GM03348 (cell line): ENCODE data around the gene EPC1.
"Not testable (repeated sequence)": the region's sequence is repeated elsewhere in the genome, so short reads cannot be mapped to it uniquely, and the experiment has no call there.

Source experiments
- DNase-seq: peaks from one replicate; pipeline ENCODE4 v3.0.0; 2012; ENCODE audit warnings: low spot score

Gene EPC1

DNA sequence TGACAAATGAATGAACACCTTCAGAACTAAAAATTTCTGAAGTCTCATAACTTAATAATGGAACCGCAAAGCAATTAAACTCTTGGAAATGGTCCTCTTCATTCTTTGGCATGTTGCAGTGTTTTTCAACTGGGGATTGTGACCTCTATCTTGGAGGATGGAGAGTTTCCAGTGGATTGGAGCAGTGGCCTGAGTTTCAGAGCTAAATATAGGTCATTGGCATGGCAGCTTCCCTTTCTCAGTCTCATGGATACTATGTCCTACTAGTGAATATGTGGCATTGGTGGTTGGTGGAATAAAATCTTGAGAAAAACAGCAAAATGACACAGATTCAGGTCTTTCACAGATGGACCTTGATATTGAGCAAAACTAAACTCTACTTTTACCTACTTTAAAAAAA is 24.1 kb upstream of the EPC1 start:
- no peak for DNase-seq

DNA sequence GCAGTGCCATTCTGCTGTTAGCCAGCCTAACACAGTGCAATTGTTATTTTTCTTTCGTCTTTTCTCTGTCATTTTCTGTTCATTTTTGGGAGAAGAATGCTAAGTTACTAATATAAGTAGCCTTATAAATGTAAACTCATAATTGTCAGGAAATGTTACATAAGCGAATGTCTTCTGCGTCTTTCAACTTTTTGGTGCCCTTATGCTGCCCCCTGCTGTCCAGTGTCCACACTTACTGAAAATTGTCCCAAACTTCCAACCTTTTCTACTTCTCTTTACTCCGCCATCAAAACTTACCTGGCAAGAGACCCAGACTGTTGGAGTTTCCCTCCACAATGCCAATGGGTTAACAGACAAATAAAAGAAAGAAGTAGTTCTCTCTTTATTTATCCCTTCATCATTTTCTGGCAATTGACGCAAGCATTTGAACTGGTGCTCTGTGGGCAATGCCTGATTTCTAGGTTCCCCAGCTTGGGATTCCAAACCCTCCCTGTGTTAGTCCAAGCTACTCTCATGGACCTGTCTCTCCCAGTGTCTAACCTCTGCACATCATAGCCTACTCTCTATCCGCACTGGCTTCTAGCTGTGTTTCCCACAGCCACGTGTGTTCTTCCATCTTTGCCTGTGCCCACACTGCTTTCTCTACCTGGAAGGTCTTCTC is 21.0 kb upstream of the EPC1 start:
- DNase-seq: peak; percentile 71

DNA sequence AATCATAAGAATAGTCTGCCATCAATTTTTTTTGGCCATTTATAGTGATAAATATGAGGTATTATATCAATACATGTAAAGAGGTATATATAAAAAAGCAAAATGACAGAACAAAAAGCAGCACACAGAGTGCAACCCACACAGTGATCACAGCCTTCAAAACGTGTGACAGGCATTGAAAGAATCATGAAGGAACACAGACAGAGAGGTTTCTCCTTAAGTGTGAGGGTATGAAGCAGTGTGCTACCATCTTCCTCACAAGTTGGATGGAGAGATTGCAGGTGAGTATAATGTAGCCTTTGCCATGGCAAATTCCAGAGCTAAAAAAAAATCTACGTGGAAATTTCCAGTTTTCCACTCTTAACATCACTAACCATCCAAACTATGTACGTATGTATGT is 19.6 kb upstream of the EPC1 start:
- DNase-seq: no peak

DNA sequence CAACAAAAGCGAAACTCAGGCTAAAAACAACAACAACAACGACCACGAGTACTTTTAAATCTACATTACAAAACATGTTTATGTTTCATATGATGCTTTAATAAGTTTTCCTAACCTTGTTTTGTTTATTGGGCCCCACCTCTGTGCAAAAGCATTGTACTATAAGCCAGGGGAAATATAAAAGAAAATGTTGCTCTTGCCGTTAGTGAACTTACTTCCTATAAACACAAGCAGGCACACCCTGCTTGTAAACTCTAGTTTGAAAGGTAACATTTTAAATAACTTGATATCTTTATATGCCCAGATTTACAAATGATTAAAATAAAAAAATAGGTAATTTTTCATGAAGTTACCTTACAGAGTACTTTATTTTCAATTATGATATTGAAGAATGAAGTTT is 19.2 kb upstream of the EPC1 start:
- no peak for DNase-seq

DNA sequence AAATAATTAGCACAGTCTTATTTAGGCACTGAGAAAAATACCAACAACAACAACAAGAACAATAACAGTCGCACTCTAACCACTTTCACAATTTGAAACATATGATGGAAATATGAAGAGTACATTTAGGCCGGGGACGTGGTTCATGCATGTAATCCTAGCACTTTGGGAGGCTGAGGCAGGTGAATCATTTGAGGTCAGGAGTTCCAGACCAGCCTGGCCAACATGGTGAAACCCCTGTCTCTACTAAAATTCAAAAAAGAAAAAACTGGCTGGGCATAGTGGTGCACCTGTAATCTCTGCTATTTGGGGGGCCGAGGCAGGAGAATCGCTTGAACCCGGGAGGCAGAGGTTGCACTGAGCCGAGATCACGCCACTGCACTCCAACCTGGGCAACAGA is 18.4 kb upstream of the EPC1 start:
- DNase-seq: not testable (repeated sequence)

DNA sequence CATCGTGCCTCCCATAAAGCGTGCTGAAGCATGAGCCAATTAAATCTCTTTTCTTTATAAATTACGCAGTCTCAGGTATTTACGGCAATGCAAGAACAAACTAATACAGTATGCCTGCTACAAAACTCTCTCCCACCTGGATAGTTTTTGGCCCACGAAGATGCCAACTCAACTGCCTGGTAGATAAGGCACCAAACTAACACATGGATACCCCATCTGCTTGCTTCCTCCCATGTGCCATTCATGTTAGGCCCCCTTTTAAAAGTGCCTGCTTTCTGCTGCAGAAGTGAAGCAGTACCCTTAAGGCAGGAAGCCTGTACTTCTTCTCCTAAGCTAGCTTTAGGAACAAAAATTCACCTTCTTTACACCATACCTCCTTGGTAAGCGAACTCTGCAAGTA is 15.6 kb upstream of the EPC1 start:
- DNase-seq: no peak

DNA sequence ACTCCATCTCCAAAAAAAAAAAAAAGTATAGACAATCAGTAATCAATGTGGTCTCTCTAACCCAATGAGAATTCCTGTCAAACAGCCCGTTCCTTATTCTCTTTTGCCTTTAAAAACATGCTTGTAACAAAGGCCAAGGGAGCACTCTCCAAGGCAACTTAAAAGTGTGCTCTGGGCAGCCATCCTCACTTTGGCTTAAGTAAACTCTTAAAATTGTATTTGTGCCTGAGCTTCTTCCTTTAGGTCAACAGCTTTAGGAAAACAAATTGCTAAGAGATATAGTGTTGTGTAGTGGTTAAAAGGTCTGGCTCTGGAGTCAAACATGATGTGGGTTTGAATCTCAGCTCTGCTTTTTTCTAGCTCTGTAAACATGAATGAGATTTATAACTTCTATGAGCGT is 13.9 kb upstream of the EPC1 start:
- no peak for DNase-seq

DNA sequence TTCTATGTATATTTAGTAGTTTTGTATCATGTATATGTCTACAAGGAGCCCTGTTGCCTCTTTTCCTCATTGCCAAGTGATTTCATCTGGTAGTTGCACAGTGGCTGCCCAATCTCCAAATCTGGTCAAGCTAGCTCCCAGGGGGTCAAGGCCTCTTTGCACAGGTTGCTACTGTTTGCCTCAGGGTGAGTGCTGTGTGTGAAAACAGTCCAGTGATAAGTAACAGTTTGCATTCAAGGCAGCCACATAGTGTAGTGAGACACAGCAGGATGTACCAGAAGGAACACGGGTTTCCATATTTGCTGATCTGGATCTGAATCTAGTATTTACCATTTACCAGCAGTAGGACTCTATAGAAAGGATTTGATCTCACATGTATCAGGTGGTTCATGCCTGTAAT is 13.3 kb upstream of the EPC1 start:
- no peak for DNase-seq

DNA sequence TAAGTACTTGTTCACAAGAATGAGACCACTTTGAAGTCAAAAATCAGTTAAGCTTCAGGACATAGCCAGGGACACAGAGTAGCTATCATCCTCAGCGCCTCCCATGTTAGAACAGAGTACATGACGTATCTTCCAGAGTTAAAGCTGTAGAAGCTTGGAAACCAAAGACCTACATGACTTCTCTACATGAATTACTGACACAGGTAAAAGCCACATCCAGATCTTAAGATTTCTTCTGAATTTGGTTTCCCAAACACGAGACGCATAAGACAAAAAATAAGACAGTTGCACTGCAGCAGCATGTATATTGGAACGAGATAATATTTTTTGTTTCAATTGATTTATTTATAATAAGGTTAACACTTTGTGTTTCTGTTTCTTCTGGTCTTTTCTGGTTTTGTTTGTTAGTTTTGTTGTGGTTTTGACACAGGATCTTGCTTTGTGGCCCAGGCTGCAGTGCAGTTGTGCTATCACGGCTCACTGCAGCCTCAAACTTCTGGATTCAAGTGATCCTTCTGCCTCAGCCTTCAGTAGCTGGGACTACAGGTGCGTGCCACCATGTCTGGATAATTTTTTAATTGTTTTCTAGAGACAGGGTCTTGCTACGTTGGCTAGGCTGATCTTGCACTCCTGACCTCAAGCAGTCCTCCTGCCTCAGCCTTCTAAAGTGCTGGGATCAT is 10.2 kb upstream of the EPC1 start:
- no peak for DNase-seq

DNA sequence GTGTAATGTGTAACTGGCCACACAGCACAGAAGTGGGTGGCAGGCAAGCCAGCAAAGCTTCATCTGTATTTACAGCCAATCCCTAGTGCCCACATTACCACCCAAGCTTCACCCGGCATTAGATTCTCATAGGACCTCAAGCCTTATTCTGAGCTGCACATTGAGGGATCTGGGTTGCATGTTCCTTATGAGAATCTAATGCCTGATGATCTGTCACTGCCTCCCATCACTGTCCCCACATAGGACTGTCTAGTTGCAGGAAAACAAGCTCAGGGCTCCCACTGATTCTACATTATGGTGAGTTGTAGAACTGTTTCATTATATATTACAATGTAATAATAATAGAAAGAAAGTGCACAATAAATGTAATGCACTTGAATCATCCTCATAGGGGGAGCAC is 7.7 kb upstream of the EPC1 start:
- not testable (repeated sequence) for DNase-seq

DNA sequence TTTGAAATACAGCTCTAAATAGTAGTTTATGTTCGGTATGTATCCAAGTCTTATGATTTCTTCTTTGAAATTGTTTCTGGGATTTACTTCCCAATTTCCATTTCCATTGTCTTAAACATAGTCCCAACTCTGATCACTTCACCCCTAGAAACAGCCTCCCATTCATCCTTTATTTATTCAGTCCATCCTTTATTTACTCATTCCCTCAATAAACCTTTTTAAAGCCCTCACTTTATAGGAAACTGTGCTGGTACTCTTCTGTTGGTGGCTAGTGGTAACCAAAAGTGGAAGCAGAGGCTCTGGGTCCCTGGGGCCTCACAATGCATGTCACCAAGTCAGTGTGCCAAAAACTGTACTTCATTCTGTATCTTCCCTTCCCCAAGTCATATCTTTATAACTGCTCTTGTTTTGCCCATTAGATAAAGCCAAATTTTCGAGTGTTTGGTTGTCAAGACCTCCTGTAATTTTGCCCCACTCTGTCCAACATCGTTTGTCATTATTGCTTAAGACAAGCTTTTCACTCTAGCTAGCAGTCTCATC is 3.9 kb upstream of the EPC1 start:
- no peak for DNase-seq

DNA sequence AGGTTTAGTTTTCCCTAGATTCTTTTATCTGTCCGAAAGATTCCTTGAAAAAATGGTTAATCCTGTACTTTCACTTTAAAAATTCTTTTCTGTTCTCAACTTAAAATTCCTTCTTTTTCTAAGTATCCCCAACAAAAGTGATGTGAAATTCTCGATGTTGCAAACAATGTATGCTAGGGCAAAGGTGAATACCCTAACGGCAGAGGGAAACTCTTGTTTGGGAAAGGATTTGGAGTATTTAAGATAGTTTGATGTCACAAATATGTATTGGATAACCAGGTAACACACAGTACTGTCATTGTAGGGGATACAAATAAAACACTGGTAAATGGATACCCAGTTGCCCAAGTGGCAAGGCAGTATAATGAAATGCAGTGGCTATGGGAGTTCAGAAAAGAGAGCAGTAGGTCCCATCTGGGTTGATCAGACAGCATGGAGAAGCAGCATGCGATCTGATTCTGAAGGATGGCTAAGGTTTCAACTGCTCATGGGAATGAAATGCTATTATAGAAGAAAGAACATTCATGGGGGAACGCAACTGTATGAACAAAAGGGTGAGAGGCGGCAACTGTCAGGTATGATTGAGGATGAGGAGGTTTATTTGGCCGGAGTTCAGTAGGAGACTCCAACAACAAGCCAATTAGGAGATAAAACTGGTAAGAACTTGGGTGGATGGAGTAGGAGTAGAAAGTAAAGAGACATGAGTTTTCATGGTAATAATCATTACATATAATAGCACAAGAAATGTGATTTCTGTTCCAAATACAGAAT is 3.2 kb upstream of the EPC1 start:
- no peak for DNase-seq

DNA sequence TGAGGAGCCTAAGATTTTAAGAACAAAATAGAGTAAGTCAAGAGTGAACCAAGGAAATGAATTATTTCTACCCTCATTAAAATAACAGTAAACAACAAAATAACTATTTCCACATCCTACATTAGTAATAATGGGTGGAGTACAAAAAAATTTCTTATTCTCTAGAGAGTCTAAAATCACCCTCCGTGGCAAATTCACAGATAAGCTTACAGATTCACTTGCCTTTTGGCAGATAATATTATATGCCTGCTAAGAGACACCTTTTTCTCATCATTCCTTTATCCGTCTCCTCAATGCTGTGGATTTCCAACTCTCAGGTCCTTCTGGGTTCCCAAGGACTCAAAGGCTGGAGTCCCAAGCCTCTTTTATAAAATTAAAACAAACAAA is 2.2 kb upstream of the EPC1 start:
- no peak for DNase-seq

DNA sequence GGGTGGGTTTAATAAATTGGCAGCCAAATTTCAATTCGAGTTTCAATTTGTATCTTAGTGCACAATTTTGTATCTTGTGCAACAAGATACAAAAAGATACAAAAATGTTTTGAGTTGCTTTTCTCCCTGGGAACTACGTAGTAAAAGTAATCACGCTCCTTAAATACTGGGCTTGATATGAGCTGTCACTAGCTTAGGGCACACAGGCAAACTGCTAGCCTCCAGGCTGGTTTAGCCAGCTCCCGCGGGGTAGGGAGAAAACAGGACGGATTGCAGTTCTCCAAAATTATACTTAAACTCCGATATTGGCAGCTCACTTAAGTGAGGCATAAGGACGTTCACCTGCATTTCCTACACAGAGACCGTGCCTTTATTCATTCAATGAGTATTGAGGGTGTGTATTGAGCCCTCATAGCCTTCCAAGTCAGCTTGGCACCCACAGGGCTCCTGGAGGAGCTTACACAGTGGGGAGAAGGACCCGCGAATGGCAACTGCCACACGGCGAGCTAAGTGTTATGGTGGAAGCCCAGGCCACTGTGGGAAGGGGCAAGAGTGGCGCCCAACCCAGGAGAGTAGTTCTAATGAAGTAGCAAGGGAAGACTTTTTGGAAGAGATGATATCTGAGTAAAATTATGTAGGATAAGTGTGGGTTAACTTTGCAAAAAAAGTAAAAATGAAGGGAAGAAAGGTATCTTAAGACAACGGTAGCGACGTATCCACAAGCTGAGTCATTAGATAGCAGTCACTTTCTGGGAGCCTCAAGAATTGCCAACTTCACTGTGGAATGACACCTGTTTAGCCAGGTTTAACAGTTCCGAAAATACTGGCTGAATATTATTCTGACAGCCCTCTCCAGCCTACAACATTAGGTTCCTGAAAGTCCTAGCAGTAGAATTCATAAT is 1.6 kb upstream of the EPC1 start:
- DNase-seq: no peak

DNA sequence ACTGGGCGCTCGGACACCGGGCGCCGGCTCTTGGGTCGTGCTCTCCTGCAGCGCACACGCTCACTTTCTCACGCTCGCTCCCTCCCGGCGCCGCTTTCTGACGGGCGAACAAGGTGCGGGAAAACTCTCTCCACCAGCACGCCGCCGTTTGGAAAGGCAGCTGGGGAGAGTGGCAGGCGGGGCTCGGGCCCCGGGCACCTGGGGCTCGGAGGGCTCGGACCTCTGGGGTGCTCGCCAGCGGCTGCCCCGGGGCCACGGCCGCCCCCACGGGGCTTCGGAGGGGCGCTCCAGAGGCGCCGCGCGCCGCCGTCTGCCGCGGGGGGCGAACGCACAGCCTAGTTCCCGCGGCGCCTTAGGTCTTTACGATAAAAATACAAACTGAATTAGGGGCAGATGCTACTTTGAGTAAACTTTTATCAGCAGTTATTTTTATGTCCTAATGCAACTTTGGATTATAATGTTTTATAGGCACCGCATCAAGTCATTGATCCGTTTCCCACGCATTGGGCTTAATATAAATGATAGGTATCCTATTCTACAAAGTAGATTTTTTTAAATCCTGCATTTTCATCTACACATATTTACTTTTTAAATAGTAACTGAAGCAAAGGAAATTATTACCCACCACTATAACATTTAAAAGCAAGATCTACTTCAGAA is 535 bp upstream of the EPC1 start:
- no peak for DNase-seq

DNA sequence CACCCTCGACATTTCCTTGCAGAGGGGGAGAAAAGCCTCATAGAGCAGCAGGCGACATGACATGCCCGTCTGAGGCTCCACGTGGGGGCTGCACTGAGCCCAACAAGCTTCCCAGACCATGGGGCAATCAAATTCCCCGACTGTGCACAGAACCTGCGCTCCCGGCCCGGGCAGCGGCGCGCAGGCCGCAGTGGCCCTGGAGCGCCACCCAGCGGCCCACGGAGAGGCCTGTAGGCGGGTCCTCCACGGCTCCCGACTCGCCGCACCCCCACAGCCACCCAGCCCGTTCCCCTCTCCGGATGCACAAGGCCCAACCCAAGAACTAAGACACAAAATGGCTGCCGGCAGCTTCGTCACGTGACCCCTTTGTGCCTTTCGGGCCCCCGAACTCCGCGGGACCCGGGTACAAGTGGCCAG is 816 bp downstream of the EPC1 start:
- DNase-seq: peak; percentile 98

DNA sequence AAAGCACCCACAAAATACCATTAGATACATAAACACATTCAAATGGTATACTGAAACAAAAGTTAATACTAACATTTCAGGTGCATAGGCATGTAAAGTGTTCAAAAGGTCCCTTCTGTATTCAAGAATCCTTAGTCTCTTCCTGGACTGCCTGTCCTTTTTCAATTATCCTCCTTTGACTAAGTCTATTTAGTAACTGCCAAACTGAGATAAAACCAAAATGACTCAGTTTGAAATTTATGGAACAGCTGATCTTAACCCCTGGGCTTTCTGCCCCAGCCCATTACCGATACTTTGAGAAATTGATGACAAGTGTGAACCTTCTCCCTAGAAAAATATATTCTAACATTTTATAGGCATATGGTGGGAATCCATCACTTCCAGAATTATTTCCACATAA is 5.4 kb downstream of the EPC1 start:
- no peak for DNase-seq

DNA sequence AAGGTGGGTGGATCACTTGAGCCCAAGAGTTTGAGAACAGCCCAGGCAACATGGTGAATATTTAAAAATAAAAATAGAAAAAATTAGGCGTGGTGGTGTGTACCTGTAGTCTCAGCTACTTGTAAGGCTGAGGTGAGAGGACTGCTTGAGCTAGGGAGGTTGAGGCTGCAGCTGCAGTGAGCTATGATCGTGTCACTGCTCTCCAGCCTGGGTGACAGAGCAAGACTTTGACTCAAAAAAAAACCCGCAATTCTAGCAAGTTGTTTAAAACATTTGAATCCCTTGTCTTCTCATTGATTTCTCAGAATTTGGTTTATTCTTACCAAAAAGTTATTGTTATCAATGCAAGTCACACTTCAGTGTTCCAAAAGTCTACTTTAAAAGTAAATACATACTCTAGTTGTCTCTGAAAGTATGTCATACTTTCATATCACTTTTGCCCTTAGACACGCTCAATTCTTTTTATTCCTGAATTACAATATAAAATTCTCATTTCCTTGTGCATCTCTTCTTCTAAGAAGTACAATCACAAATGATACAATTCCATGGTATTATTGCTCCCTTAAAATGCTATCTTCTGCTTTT is 6.3 kb downstream of the EPC1 start:
- DNase-seq: no peak

DNA sequence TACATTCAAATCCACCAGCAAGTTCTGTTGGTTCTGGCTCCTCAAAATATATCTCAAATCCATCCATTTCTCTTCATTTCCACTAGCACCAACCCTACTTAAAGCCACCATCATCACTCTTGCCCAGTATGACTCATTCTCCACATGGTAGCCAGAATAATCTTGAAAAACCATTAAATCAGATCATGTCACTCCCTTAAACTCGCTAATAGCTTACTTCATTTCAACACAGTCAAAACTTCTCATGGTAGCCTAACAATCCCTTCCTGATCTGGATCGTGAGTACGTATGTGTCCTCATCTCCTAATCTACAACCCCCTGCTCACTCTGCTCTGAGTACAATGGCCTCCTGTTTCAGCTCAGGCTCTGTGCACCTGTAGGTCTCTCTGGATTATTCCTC is 8.7 kb downstream of the EPC1 start:
- no peak for DNase-seq

DNA sequence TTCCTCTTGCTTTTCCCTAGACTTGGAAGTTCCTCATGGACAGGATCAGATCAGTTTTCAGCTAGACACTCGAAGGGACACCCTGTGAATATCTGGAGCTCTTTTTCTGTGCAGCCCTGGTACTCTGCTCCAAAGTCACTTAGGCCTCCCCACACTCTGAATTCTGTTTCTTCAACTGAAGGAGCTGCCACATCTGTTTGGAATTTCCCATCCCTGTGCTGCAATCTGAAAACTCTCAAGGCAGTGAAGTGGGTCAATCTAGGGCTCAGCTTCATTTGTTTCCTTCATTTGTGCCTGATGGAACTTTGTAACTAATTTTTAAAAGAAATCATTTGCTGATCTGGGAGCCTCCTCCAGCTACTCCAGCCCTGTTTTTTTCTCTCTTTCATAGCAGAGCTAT is 9.6 kb downstream of the EPC1 start:
- DNase-seq: no peak

DNA sequence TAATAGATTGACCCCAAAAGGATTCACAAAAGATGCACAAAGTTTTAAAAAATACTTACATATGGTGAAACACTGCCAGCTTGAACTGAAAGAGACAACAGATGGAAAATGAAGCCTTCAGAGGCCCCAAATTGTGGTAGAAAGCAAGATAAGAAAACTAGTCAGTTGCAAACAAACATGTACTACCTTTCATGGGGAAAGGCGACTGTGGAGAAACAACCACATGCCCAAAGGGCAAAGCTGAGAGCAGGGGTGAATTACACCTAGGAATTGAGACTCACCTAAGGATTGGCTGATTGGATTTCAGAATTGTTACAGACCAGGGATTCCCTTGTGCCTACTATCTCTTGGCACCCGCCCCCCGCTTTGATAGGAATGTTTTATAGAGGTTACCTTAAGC is 13.1 kb downstream of the EPC1 start:
- DNase-seq: no peak
